ENCODE results near the gene IGDCC3. TPM values are rescaled to one million over a fixed set of nuclear protein-coding genes. Genes with fewer than 3 reads are reported as not detected.

The IGDCC3 gene
- total RNA-seq, 1 donor from 2014 or later = 125 TPM

- Mint-ChIP-seq H3K9me3 (ENCODE audit: low read depth) (no peaks in the 10 kb centered on the region), H3K27me3 (peaks cover 7% of the 10 kb centered on the region), H3K36me3 (ENCODE audit: insufficient read depth) (no peaks in the 10 kb centered on the region), H3K4me1 (ENCODE audit: low read depth) (peaks cover 15% of the 10 kb centered on the region), H3K4me3 (ENCODE audit: low read depth) (no peak overlapping the region), H3K27ac (no peak overlapping the region)
- TF ChIP-seq CTCF (IDR thresholded peaks at IDR 0.05; ENCODE audit: unreplicated experiment) = no peak
- DNase-seq (ENCODE audit: low spot score, unreplicated experiment) = no peak
Observed at GRCh38 chr15:65410036-65410435, 32.2 kb upstream of the IGDCC3 start.

GRCh38 chr15:65409036-65409631 lies 31.3 kb upstream of the IGDCC3 start:
- TF ChIP-seq CTCF (IDR thresholded peaks at IDR 0.05; ENCODE audit: unreplicated experiment) = no peak
- no peak overlapping the region for H3K27ac Mint-ChIP-seq
- H3K9me3 Mint-ChIP-seq (ENCODE audit: low read depth) = no peaks in the 10 kb centered on the region
- no peak for DNase-seq (ENCODE audit: low spot score, unreplicated experiment)
- no peaks in the 10 kb centered on the region for H3K36me3 Mint-ChIP-seq (ENCODE audit: insufficient read depth)
- H3K27me3 Mint-ChIP-seq = peaks cover 7% of the 10 kb centered on the region
- no peak overlapping the region for H3K4me3 Mint-ChIP-seq (ENCODE audit: low read depth)
- peaks cover 10% of the 10 kb centered on the region for H3K4me1 Mint-ChIP-seq (ENCODE audit: low read depth)

GRCh38 chr15:65408324-65409035 lies 30.7 kb upstream of the IGDCC3 start:
- Mint-ChIP-seq H3K4me1 (ENCODE audit: low read depth) (peaks cover 6% of the 10 kb centered on the region), H3K27me3 (peaks cover 9% of the 10 kb centered on the region), H3K27ac (no peak overlapping the region), H3K4me3 (ENCODE audit: low read depth) (no peak overlapping the region), H3K9me3 (ENCODE audit: low read depth) (no peaks in the 10 kb centered on the region), H3K36me3 (ENCODE audit: insufficient read depth) (no peaks in the 10 kb centered on the region)
- no peak for TF ChIP-seq CTCF (IDR thresholded peaks at IDR 0.05; ENCODE audit: unreplicated experiment)
- DNase-seq (ENCODE audit: low spot score, unreplicated experiment) = no peak

GRCh38 chr15:65406424-65407000 lies 28.7 kb upstream of the IGDCC3 start:
- no peaks in the 10 kb centered on the region for H3K9me3 Mint-ChIP-seq (ENCODE audit: low read depth)
- H3K4me1 Mint-ChIP-seq (ENCODE audit: low read depth) = peaks cover 3% of the 10 kb centered on the region
- H3K27ac Mint-ChIP-seq = no peak overlapping the region
- DNase-seq (ENCODE audit: low spot score, unreplicated experiment) = no peak
- H3K27me3 Mint-ChIP-seq = peaks cover 9% of the 10 kb centered on the region
- H3K36me3 Mint-ChIP-seq (ENCODE audit: insufficient read depth) = no peaks in the 10 kb centered on the region
- H3K4me3 Mint-ChIP-seq (ENCODE audit: low read depth) = no peak overlapping the region
- no peak for TF ChIP-seq CTCF (IDR thresholded peaks at IDR 0.05; ENCODE audit: unreplicated experiment)

GRCh38 chr15:65405791-65406423 lies 28.1 kb upstream of the IGDCC3 start:
- no peak for TF ChIP-seq CTCF (IDR thresholded peaks at IDR 0.05; ENCODE audit: unreplicated experiment)
- H3K4me1 Mint-ChIP-seq (ENCODE audit: low read depth) = peaks cover 5% of the 10 kb centered on the region
- no peak overlapping the region for H3K4me3 Mint-ChIP-seq (ENCODE audit: low read depth)
- H3K9me3 Mint-ChIP-seq (ENCODE audit: low read depth) = no peaks in the 10 kb centered on the region
- no peak overlapping the region for H3K27ac Mint-ChIP-seq
- peaks cover 9% of the 10 kb centered on the region for H3K27me3 Mint-ChIP-seq
- no peak for DNase-seq (ENCODE audit: low spot score, unreplicated experiment)
- no peaks in the 10 kb centered on the region for H3K36me3 Mint-ChIP-seq (ENCODE audit: insufficient read depth)

Measured in progenitor cell of endocrine pancreas (in vitro differentiated cells).